SU-DHL-6 (cell line): ENCODE data around the gene ELANE.
"Not testable (repeated sequence)": the region's sequence is repeated elsewhere in the genome, so short reads cannot be mapped to it uniquely, and the experiment has no call there.

Experiments
- H2AFZ ChIP-seq: fragments of 200-600 bp; sonication (generic); 2 replicates; pipeline ENCODE4 v1.6.1; 2014; ENCODE audit warnings: low read depth, mild to moderate bottlenecking, moderate library complexity, mixed read lengths, antibody characterized with exemption, low read length; ENCODE audit not compliant: severe bottlenecking
- H3F3A ChIP-seq: fragments of 200-600 bp; shearing (Covaris generic); 2 replicates; pipeline ENCODE4 v1.6.0; 2016; ENCODE audit warnings: antibody characterized with exemption, mild to moderate bottlenecking; ENCODE audit not compliant: insufficient read depth
- H3K27ac ChIP-seq: fragments of 200-600 bp; sonication (generic); 2 replicates; pipeline ENCODE4 v1.5.1; 2016; ENCODE audit warnings: low read depth, mild to moderate bottlenecking, low read length, moderate library complexity, mixed read lengths
- H3K27me3 ChIP-seq: fragments of 200-600 bp; sonication (generic), shearing (Covaris generic); 2 replicates; pipeline ENCODE4 v1.6.0; 2014; ENCODE audit warnings: mild to moderate bottlenecking, low read length
- H3K36me3 ChIP-seq: fragments of 200-600 bp; sonication (generic); 2 replicates; pipeline ENCODE4 v1.6.1; 2014; ENCODE audit warnings: mild to moderate bottlenecking, low read length, mixed read lengths
- H3K4me2 ChIP-seq: fragments of 300-600, 200-600 bp; shearing (Covaris generic), sonication (generic); 2 replicates; pipeline ENCODE4 v1.6.0; 2014; ENCODE audit warnings: low read length, low read depth, mild to moderate bottlenecking; ENCODE audit not compliant: poor library complexity, severe bottlenecking
- H3K4me3 ChIP-seq: fragments of 200-600 bp; sonication (generic); 2 replicates; pipeline ENCODE4 v1.5.1; 2014; ENCODE audit warnings: antibody characterized with exemption, low read length, mild to moderate bottlenecking, mixed read lengths; ENCODE audit not compliant: insufficient read depth, poor library complexity, severe bottlenecking
- H3K79me2 ChIP-seq: fragments of 200-600 bp; sonication (generic); 2 replicates; pipeline ENCODE4 v1.6.1; 2014; ENCODE audit warnings: mild to moderate bottlenecking, low read length, moderate library complexity; ENCODE audit not compliant: insufficient read depth
- H3K9ac ChIP-seq: fragments of 200-600 bp; sonication (generic); 2 replicates; pipeline ENCODE4 v1.7.0; 2014; ENCODE audit warnings: mild to moderate bottlenecking, low read length
- H3K9me2 ChIP-seq: fragments of 200-600 bp; sonication (generic); replicated peaks from 2 replicates; pipeline ENCODE4 v1.6.1; 2014; ENCODE audit warnings: low read length; ENCODE audit not compliant: insufficient read depth
- H3K9me3 ChIP-seq: fragments of 200-600 bp; sonication (generic); 2 replicates; pipeline ENCODE4 v1.6.1; 2014; ENCODE audit warnings: low read length, mixed read lengths; ENCODE audit not compliant: insufficient read depth
- H4K20me1 ChIP-seq: fragments of 200-600 bp; sonication (generic); 2 replicates; pipeline ENCODE4 v1.6.1; 2014; ENCODE audit warnings: low read depth, mild to moderate bottlenecking, antibody characterized with exemption, low read length, moderate library complexity, mixed read lengths
- EZH2phosphoT487 ChIP-seq: fragments of 200-600 bp; sonication (generic), shearing (Covaris generic); conservative IDR thresholded peaks from 2 replicates; pipeline ENCODE4 v1.6.1; 2018; ENCODE audit warnings: mild to moderate bottlenecking, antibody characterized with exemption, low read length, moderate library complexity, mixed read lengths
- TF ChIP-seq, protein P1 (sequence below): fragments of 200-600 bp; sonication (generic); IDR thresholded peaks from one replicate; pipeline ENCODE4 v1.5.1; 2017; ENCODE audit warnings: antibody characterized with exemption, mild to moderate bottlenecking, low read length, moderate library complexity; ENCODE audit not compliant: insufficient read depth, poor library complexity, severe bottlenecking

Gene ELANE

DNA sequence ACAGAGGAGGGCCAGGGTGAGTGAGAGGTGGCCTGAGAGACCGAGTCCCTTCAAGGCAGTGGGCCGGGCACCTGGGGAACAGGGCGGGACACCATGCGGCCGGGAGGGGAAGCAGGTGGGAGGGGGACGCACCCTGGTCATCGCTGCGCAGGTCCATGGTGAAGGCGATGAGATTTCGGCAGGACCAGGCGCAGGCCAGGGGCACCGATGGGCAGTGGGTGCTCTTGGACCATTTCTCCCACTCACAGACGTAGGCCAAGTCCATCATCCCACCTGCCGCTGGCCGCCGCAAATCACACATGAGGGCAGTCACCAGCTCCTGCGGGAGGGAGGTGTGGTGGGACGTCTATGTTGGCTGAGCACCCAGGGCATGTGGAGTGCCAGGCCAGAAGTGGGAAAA lies 38.7 kb downstream of the ELANE start:
- no peak overlapping the region for H3K4me3 ChIP-seq
- peaks cover 7% of the 10 kb centered on the region; the same call in 1 of the 2 replicates for H3F3A ChIP-seq
- no peaks in the 10 kb centered on the region for H3K9me3 ChIP-seq
- TF ChIP-seq, protein P1, sequence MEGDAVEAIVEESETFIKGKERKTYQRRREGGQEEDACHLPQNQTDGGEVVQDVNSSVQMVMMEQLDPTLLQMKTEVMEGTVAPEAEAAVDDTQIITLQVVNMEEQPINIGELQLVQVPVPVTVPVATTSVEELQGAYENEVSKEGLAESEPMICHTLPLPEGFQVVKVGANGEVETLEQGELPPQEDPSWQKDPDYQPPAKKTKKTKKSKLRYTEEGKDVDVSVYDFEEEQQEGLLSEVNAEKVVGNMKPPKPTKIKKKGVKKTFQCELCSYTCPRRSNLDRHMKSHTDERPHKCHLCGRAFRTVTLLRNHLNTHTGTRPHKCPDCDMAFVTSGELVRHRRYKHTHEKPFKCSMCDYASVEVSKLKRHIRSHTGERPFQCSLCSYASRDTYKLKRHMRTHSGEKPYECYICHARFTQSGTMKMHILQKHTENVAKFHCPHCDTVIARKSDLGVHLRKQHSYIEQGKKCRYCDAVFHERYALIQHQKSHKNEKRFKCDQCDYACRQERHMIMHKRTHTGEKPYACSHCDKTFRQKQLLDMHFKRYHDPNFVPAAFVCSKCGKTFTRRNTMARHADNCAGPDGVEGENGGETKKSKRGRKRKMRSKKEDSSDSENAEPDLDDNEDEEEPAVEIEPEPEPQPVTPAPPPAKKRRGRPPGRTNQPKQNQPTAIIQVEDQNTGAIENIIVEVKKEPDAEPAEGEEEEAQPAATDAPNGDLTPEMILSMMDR: no peak
- no peak for TF ChIP-seq EZH2phosphoT487
- no peaks in the 10 kb centered on the region for H3K27me3 ChIP-seq
- H3K79me2 ChIP-seq: peaks cover 5% of the 10 kb centered on the region; the same call in 1 of the 2 replicates
- no peaks in the 10 kb centered on the region for H4K20me1 ChIP-seq
- H2AFZ ChIP-seq: no peak overlapping the region
- H3K9me2 ChIP-seq: no peaks in the 10 kb centered on the region
- no peaks in the 10 kb centered on the region for H3K36me3 ChIP-seq
- H3K27ac ChIP-seq: no peak overlapping the region
- H3K4me2 ChIP-seq: no peak overlapping the region
- H3K9ac ChIP-seq: no peak overlapping the region

DNA sequence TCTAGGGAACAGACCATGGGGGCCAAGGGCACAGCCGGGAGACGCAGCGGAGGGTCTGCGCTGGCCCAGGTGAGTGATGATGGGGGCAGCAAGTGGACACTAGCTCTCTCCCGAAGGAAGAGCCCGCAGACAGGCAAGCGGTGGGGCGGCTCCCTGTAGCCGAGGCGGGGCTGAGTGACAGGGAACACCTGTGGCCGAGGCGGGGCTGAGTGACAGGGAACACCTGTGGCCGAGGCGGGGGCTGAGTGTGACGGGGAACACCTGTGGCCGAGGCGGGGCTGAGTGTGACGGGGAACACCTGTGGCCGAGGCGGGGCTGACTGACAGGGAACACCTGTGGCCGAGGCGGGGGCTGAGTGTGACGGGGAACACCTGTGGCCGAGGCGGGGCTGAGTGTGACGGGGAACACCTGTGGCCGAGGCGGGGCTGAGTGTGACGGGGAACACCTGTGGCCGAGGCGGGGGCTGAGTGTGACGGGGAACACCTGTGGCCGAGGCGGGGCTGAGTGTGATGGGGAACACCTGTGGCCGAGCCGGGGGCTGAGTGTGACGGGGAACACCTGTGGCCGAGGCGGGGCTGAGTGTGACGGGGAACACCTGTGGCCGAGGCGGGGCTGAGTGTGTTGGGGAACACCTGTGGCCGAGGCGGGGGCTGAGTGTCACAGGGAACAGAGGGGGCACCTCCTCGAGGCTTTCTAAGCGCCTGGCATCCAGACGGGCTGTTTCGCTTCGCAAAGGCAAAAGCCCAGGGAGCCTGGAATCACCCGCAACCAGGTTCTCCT lies 39.5 kb downstream of the ELANE start:
- H3K9ac ChIP-seq, H3K79me2 ChIP-seq, H4K20me1 ChIP-seq, H3K36me3 ChIP-seq, H3K27me3 ChIP-seq, H3K9me3 ChIP-seq, H3K9me2 ChIP-seq, H2AFZ ChIP-seq, H3F3A ChIP-seq: not testable (repeated sequence)
- H3K4me2 ChIP-seq: peak overlapping the region; percentile 96
- H3K27ac ChIP-seq: peak overlapping the region; percentile 75
- H3K4me3 ChIP-seq: peak overlapping the region; percentile 93

DNA sequence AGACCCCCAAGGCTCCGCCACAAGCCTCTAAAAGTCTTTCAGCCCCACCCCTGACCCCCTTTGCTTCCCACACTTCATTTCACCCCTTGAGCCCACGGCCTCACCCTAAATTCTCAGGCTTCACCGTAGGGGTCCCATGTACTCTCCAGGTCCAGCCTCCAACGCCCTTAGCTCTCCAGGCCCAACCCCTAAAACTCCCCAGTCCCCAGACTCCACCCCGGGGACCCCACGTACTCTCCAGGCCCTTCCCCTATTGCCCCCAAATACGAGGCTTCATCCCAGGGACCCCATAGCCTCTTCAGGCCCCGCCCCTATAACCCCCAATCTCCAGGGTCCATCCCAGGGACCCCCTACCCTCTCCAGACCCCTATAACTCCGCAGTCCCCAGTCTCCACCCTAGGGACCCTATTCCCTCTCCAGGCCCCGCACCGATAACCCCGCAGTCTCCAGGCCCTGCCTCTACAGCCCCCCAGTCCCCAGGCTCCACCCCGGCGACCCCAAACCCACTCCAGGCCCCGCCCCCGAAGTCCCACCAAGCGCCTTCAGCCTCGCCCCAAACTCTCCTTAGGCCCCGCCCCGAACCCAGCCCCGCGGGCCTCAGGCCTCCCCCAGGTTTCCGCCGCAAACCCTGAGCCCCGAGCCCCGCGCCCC lies 40.3 kb downstream of the ELANE start:
- peak overlapping the region; percentile 75 for H3K27ac ChIP-seq
- peak overlapping the region; percentile 93 for H3K4me3 ChIP-seq
- H3K9me3 ChIP-seq: no peaks in the 10 kb centered on the region
- H3K27me3 ChIP-seq: no peaks in the 10 kb centered on the region
- H3K79me2 ChIP-seq: peaks cover 5% of the 10 kb centered on the region; the same call in 1 of the 2 replicates
- peak overlapping the region; percentile 96 for H3K4me2 ChIP-seq
- H2AFZ ChIP-seq: no peak overlapping the region
- no peaks in the 10 kb centered on the region for H4K20me1 ChIP-seq
- peak overlapping the region; percentile 77 for H3K9ac ChIP-seq
- H3F3A ChIP-seq: peaks cover 7% of the 10 kb centered on the region; the same call in 1 of the 2 replicates
- H3K9me2 ChIP-seq: no peaks in the 10 kb centered on the region
- TF ChIP-seq, protein P1: no peak
- TF ChIP-seq EZH2phosphoT487: no peak
- no peaks in the 10 kb centered on the region for H3K36me3 ChIP-seq
